Panc1 (cell line): ENCODE results near the gene ABCG1.

Source experiments
- TCF7L2 ChIP-seq: IDR thresholded peaks from 2 replicates; pipeline ENCODE4 v1.6.1; 2011; ENCODE audit warnings: mild to moderate bottlenecking, low read depth, low read length, inconsistent platforms
- TF ChIP-seq, protein P1 (sequence below): fragments of 450-650 bp; IDR thresholded peaks from 2 replicates; pipeline ENCODE4 v1.5.1; 2017; ENCODE audit warnings: mild to moderate bottlenecking
- TF ChIP-seq, protein P2 (sequence below), 2 experiments: IDR thresholded peaks; 2 replicates each; pipeline ENCODE4 v1.6.1; 2011 to 2012; ENCODE audit warnings: low read depth in 2 of 2, control low read depth in 1 of 2, low read length in 1 of 2, mild to moderate bottlenecking in 1 of 2, moderate library complexity in 1 of 2; ENCODE audit not compliant: insufficient read depth in 1 of 2

DNA sequence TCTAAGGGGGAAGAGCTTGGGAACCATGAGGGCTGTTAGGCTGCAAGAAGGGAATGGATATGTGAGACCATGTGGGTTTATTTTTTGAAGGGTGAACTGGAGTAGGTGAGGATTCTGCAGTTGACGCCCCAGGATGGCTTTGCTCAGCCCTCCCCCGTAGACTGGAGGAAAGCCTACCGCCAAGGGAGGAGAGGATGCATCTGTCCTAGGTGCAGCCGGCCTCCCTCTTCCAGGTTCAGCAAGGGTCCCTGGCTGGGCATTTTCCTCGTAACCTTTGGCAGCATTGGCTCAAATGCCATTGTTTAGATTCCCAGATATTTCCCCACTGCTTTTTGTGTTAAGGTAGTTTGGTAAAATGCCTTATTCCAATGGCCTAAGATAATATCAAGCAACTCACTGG is 79.7 kb downstream of the ABCG1 start:
- TF ChIP-seq, protein P1, sequence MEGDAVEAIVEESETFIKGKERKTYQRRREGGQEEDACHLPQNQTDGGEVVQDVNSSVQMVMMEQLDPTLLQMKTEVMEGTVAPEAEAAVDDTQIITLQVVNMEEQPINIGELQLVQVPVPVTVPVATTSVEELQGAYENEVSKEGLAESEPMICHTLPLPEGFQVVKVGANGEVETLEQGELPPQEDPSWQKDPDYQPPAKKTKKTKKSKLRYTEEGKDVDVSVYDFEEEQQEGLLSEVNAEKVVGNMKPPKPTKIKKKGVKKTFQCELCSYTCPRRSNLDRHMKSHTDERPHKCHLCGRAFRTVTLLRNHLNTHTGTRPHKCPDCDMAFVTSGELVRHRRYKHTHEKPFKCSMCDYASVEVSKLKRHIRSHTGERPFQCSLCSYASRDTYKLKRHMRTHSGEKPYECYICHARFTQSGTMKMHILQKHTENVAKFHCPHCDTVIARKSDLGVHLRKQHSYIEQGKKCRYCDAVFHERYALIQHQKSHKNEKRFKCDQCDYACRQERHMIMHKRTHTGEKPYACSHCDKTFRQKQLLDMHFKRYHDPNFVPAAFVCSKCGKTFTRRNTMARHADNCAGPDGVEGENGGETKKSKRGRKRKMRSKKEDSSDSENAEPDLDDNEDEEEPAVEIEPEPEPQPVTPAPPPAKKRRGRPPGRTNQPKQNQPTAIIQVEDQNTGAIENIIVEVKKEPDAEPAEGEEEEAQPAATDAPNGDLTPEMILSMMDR, result no peak
- TF ChIP-seq TCF7L2, result no peak
- TF ChIP-seq, protein P2, sequence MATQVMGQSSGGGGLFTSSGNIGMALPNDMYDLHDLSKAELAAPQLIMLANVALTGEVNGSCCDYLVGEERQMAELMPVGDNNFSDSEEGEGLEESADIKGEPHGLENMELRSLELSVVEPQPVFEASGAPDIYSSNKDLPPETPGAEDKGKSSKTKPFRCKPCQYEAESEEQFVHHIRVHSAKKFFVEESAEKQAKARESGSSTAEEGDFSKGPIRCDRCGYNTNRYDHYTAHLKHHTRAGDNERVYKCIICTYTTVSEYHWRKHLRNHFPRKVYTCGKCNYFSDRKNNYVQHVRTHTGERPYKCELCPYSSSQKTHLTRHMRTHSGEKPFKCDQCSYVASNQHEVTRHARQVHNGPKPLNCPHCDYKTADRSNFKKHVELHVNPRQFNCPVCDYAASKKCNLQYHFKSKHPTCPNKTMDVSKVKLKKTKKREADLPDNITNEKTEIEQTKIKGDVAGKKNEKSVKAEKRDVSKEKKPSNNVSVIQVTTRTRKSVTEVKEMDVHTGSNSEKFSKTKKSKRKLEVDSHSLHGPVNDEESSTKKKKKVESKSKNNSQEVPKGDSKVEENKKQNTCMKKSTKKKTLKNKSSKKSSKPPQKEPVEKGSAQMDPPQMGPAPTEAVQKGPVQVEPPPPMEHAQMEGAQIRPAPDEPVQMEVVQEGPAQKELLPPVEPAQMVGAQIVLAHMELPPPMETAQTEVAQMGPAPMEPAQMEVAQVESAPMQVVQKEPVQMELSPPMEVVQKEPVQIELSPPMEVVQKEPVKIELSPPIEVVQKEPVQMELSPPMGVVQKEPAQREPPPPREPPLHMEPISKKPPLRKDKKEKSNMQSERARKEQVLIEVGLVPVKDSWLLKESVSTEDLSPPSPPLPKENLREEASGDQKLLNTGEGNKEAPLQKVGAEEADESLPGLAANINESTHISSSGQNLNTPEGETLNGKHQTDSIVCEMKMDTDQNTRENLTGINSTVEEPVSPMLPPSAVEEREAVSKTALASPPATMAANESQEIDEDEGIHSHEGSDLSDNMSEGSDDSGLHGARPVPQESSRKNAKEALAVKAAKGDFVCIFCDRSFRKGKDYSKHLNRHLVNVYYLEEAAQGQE (IDR thresholded peaks at IDR 0.05; ENCODE audit: insufficient read depth in 1 of 2, low read depth in 2 of 2, low read length in 1 of 2), result no peak
